Right hindlimb (tissue), 1 donor: ENCODE results near the gene SCAMP5.

Experiments used
- DNase-seq: peaks from one replicate; pipeline ENCODE4 v3.0.0-alpha.2; 2018

Gene SCAMP5

GRCh38 chr15:75023872-75024636 is 28.7 kb downstream of the SCAMP5 start:
- no peak for DNase-seq

DNA sequence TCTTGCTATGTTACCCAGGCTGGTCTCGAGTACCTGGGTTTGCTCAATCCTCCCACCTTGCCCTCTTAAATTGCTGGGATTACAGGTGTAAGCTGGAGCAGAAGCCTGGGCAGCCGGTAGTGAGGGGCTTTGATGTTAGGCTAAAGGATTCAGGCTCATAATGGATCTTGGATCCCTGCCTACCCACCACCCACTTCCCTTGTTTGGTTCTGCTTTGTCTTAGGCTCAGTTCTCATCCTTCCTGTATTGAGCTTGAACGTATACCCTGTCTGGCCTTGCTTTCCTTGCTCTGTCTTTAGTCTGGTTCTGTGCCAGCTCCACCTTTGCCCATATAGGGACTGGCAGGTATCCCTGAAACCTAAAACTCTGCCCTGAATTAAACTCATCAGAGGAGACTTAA is 29.7 kb downstream of the SCAMP5 start:
- DNase-seq: no peak

GRCh38 chr15:75025548-75026260 is 30.3 kb downstream of the SCAMP5 start:
- no peak for DNase-seq

- no peak for DNase-seq
These were observed 32.2 kb downstream of the SCAMP5 start for GRCh38 chr15:75027551-75027950.

DNA sequence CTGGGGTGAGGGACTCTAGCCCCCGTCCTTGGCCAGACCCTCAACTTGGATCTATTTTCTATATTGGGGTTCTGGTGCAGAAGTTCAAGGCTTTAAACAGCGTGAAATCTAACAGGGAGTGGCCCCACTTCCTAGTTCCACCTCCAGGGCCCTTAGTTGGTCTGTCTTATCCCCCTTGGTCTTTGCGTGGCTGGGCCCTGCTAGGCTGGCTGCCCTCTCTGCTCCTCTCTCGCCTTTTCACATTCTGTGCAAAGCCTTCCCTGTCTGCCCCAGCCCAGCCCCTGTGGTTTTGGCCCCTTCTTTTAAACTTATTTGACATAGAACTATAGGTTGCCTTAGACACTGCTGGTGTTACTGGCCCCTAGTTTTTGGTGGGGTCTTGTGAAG is 33.6 kb downstream of the SCAMP5 start:
- DNase-seq: no peak

DNA sequence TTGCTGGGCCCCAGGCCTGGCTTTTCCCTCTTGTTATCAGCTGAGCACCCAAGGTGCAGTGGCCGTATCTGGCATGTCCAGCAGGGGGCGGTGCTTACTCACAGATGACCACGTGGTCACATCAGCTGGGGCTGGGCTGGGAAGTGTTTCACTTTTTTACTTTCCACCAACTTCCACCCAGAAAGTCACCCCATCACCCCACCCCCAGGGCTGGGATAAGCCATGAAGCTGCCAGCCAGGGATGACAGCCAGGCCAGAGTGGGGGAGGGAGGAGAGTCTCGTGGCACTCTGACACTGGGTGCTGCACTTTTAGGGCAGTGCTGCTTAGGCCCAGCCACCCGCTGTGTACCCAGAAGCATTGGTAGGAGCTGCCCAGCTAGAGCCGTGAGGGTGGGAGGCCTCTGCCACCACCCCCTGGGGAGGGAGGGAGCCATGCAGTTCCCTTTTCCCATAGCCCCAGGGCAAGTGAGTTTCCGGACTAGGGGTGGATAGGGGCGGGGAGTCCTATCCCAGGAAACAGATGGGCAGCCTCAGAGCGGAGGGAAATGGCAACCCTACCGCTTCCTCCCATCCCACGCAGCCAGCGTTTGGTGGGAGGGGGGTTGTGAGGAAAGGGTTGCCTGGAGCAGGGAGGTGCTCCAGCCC is 34.1 kb downstream of the SCAMP5 start:
- DNase-seq: peak; percentile 92

- no peak for DNase-seq
These were observed 34.7 kb downstream of the SCAMP5 start for GRCh38 chr15:75030023-75030413.

GRCh38 chr15:75030424-75030823 is 35.1 kb downstream of the SCAMP5 start:
- DNase-seq: no peak

- DNase-seq: no peak
These were observed 36.5 kb downstream of the SCAMP5 start for GRCh38 chr15:75031848-75032247.

- no peak for DNase-seq
These were observed 37.0 kb downstream of the SCAMP5 start for GRCh38 chr15:75032395-75032794.

- no peak for DNase-seq
These were observed 38.4 kb downstream of the SCAMP5 start for GRCh38 chr15:75033809-75034208.

DNA sequence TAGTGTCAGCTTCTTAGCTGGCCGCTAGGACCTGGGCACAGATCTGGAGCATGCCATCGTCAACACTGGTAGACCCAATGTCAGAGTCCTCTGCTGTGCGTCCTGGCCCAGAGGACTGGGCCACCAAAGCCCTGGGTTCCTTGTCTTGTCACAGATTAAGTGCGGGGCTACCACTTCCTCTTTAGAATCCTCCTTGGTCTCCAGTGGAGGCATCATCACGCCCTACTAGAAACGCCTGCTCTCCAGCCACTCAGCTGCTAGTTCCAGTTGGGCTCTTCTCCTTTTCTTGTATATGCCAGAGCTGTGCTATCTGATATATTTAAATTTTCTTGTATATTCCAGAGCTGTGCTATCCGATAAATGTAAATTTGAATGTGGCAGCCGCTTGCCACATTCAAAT is 39.3 kb downstream of the SCAMP5 start:
- DNase-seq: no peak

DNA sequence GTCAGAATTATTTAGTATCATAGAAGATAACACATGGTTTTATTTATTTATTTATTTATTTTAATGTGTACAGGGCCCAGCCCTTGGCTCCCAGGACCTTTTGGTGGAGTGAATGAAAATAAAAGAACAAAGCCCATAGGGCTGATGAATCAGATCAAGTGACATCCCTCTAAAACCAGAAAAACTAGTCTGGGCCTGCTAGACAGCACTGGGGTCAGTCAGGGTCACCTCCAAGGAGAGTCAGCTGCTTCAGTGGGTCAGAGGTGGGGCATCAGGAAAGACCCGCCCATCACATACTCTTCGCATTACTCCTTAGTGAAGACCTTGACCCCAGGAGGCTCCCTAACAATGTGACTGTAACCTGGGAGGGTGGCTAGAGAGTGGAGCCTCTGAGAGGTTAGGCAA is 40.9 kb downstream of the SCAMP5 start:
- no peak for DNase-seq

GRCh38 chr15:75037685-75038084 is 42.3 kb downstream of the SCAMP5 start:
- no peak for DNase-seq

DNA sequence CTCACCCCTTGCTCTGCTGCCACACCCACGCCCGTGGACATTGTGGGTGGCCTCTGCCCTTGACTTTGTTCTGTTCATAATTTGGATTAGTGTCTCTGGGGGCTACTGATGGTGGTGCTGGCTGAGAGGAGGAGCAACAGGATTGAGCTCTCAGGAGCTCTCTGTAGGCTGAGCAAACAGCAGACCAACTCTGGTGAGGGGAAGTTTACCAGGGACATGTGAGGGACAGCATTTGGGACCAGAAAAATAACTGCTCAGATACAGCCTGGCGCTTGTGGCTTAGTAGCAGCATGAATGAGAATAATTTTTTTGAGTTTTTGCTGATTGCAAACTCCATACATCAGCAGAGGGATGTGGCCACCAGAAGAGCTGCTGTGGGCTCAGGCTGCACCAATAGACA is 42.9 kb downstream of the SCAMP5 start:
- DNase-seq: no peak

- peak; percentile 63 for DNase-seq
These were observed 47.6 kb downstream of the SCAMP5 start for GRCh38 chr15:75042730-75043508.

DNA sequence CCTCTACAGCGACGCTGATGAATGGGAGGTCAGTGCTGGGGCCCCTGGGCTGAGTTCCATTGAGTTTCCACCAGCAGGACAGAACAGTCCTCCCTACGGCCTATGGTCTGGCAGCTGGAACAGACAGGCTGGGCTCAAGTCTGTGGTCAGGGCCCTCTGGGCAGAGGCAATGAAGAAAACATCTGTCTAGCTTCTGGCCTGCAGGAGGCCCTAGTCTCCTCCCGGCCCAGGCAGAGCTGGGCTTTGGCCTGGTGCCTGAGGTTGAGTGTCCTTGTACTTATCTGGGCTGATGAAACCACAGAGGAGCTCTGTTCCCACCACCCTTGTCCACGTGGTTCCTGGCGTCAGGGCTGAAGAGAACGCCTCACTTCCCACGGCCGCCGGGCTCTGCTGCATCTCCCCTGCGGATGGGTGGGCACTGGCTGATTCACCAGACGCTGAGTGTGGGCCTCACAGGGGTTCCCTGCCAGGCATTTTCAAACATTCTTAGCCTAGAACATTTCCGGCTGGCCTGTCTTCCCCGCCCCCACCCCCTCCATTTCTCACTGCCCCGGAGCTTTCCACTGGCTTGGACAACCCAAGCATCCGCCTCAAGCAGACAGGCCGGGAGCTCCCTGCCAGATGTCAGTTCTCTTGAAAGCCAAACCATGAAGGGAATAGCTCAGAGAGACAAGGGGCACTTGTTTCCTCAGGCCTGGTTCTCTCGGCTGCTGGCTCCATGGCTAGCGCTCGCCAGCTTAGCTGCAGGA is 48.3 kb downstream of the SCAMP5 start:
- peak; percentile 95 for DNase-seq

- no peak for DNase-seq
These were observed 49.0 kb downstream of the SCAMP5 start for GRCh38 chr15:75044258-75044878.

DNA sequence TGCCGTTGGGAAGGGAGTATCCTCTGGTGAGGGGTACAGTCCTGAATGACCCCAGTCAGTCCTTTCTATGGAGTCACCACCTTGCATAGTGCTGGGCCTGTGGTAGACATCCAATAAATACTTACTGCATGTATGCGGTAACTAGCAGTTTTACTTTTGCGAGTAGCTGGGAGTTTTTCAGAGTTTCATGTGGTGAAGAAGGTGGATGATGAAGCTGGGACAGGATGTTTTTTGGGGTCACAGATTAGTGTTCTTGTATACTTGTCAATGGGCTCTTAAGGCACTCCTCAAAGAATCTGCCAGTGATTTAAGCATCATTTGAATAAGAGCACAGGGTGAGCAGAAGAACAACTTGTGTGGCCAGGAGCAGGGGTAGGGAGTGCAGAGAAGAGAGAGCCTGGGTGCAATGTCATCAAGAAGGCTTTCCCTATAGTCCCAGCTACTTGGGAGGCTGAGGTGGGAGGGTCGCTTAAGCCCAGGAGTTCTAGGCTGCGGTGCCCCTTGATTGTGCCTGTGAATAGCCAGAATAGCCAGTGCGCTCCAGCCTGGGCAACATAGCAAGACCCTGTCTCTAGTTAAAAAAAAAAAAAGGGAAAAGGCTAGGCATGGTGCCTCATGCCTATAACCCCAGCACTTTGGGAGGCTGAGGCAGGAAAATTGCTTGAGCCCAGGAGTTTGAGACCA is 50.1 kb downstream of the SCAMP5 start:
- DNase-seq: no peak

- no peak for DNase-seq
These were observed 53.0 kb downstream of the SCAMP5 start for GRCh38 chr15:75048394-75048793.

DNA sequence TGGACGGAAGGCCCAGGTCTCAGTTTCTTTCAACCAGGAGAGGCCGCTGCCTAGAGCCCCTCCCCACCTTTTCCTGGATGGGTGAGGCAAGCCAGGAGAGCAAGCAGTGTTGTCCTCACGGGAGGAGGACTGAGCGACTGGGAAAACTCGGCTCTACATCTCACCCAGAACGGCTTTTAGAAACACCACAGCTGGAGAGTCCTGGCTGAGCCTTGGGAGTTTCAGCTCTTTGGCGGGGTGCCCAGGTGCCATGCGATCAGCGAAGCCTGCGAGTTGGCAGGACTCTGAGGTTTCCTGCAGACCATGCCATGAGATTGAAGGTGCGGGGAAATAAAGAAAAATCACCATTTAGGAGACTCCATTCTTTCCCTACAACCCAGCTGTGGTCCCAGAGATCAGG is 54.0 kb downstream of the SCAMP5 start:
- DNase-seq: peak; percentile 58
